Body of pancreas (tissue), 4 donors: ENCODE data around the gene DNAL1. TPM values are rescaled to one million over a fixed set of nuclear protein-coding genes. Genes with fewer than 3 reads are reported as not detected.

ENCODE experiments used
- ATAC-seq: fragments of 150-250 bp; one replicate; pipeline ENCODE4 v1.9.1; 2016
- DNase-seq, 4 donors: peaks; one replicate each; pipeline ENCODE4 v3.0.0-alpha.2; 2019
- H3K27ac ChIP-seq, 4 donors: fragments of 200-600 bp; sonication (generic); 1 replicate in 3 of 4; 2 replicates in 1 of 4; pipeline versions ENCODE4 v1.5.1 to v1.6.1; 2016 to 2019; ENCODE audit warnings: mild to moderate bottlenecking in 1 of 4, mixed read lengths in 1 of 4, moderate library complexity in 1 of 4
- H3K27me3 ChIP-seq, 2 donors: fragments of 200-600 bp; sonication (generic); one replicate each; pipeline ENCODE4 v1.6.0; 2016; ENCODE audit warnings: mild to moderate bottlenecking in 1 of 2
- H3K36me3 ChIP-seq, 2 donors: fragments of 200-600 bp; sonication (generic); replicated peaks in 1 of 2; 2 replicates each; pipeline ENCODE4 v1.5.1; 2016; ENCODE audit warnings: low read depth in 2 of 2; ENCODE audit not compliant: insufficient read depth in 1 of 2
- H3K4me1 ChIP-seq: fragments of 200-600 bp; sonication (generic); one replicate; pipeline ENCODE4 v1.6.0; 2016
- H3K4me3 ChIP-seq, 2 donors: fragments of 200-600 bp; sonication (generic); 1 replicate in 1 of 2; 2 replicates in 1 of 2; pipeline ENCODE4 v1.5.1; 2016 to 2019
- H3K9me3 ChIP-seq, 3 donors: fragments of 200-600 bp; sonication (generic); 1 replicate in 2 of 3; 2 replicates in 1 of 3; pipeline ENCODE4 v1.5.1; 2016
- POLR2A ChIP-seq, 3 donors: fragments of 450-650 bp; IDR thresholded peaks; one replicate each; pipeline ENCODE4 v1.6.1; 2016; ENCODE audit warnings: antibody characterized with exemption in 3 of 3, mild to moderate bottlenecking in 2 of 3
- WGBS, 2 donors: methylation state at CpG; one replicate each; pipeline ENCODE4 v1.1.5; 2017; 5-methylcytosine and 5-hydroxymethylcytosine counted together
- intact Hi-C: fragments of 100-400 bp; cut with DNase I; formaldehyde crosslinking; loops from one replicate; pipeline ENCODE4 v1.15.1; 2023
- total RNA-seq, 2 donors: library from RNA; depleted of rRNA; stranded (reverse); fragments of >200 nt; gene quantifications; one replicate each; pipeline ENCODE4 v1.1.0, GENCODE V29; 2016
- TF ChIP-seq, protein P1 (sequence below), 7 experiments: fragments of 450-650 bp in 4 of 7; fragments of 200-600 bp in 3 of 7; sonication (generic) in 3 of 7; IDR thresholded peaks; one replicate each; pipeline ENCODE4 v1.5.1; 2016 to 2019; ENCODE audit warnings: antibody characterized with exemption in 7 of 7

Gene DNAL1
- total RNA-seq, 2 donors from 2014 or later = 2.6 to 7.3 TPM

DNA sequence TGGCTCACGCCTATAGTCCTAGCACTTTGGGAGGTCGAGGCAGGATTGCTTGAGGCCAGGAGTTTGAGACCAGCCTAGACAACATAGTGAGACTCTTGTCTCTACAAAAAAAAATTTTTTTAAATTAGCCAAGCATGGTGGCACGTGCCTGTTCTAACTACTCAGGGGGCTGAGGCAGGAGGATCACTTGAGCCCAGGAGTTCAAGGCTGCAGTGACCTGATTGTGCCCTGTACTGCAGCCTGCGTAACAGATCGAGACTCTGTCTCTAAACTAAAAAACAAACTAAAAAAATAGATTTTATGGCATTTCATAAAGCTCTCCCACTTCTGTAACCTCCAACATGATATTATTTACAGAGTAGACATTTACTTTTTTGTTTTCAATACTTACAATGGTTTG, 39.8 kb downstream of the DNAL1 start:
- H3K27ac ChIP-seq = no peak overlapping the region
- DNase-seq (no peak), ATAC-seq (no peak)
- WGBS, 2 donors = 88 to 90% methylated on average over 5 of the region's 5 CpGs
- intact Hi-C loops = no loop called here
- no peaks in the 10 kb centered on the region for H3K27me3 ChIP-seq
- H3K4me1 ChIP-seq = no peaks in the 10 kb centered on the region
- no peak for TF ChIP-seq POLR2A (IDR thresholded peaks at IDR 0.05)
- TF ChIP-seq, protein P1, sequence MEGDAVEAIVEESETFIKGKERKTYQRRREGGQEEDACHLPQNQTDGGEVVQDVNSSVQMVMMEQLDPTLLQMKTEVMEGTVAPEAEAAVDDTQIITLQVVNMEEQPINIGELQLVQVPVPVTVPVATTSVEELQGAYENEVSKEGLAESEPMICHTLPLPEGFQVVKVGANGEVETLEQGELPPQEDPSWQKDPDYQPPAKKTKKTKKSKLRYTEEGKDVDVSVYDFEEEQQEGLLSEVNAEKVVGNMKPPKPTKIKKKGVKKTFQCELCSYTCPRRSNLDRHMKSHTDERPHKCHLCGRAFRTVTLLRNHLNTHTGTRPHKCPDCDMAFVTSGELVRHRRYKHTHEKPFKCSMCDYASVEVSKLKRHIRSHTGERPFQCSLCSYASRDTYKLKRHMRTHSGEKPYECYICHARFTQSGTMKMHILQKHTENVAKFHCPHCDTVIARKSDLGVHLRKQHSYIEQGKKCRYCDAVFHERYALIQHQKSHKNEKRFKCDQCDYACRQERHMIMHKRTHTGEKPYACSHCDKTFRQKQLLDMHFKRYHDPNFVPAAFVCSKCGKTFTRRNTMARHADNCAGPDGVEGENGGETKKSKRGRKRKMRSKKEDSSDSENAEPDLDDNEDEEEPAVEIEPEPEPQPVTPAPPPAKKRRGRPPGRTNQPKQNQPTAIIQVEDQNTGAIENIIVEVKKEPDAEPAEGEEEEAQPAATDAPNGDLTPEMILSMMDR (IDR thresholded peaks at IDR 0.05) = no peak
- H3K36me3 ChIP-seq = no peaks in the 10 kb centered on the region
- no peak overlapping the region for H3K4me3 ChIP-seq
- H3K9me3 ChIP-seq = no peaks in the 10 kb centered on the region

DNA sequence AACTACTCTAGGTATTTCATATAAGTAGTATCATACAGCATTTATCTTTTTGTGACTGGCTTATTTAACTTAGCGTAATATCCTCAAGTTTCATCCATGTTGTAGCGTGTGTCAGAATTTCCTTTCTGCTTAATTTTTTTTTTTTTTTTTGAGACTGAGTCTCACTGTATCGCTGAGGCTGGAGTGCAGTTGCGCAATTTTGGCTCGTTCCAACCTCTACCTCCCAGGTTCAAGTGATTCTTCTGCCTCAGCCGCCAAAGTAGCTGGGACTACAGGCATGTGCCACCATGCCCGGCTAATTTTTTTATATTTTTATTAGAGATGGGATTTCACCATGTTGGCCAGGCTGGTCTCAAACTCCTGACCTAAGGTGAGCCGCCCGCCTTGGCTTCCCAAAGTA, 40.5 kb downstream of the DNAL1 start:
- Histone ChIP-seq H3K4me3 (no peak overlapping the region), H3K27ac (no peak overlapping the region), H3K9me3 (no peaks in the 10 kb centered on the region), H3K27me3 (no peaks in the 10 kb centered on the region), H3K36me3 (no peaks in the 10 kb centered on the region), H3K4me1 (no peaks in the 10 kb centered on the region)
- no peak for DNase-seq
- no peak for TF ChIP-seq POLR2A (IDR thresholded peaks at IDR 0.05)
- TF ChIP-seq, protein P1 (IDR thresholded peaks at IDR 0.05) = no peak
- ATAC-seq = no peak
- 88 to 91% methylated on average over 9 of the region's 9 CpGs for WGBS, 2 donors
- intact Hi-C loops = no loop called here

DNA sequence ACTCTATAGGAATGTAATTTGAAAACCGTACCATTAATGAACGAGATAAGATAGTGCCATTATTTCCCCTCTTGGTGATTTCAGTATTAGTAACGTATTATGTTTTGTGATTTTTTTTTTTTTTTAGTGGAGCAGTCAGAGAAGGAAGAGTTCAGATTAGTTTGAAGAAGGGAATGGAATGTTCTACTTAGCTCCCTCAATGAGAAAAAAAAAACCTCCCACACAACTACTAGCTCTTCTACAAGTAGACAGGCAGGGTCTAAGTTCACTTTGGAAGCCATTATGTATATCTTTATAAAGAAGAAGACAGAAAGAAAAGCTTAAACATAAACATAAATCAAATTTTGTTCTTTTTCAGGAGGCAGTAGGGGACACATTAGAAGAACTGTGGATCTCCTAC, 42.1 kb downstream of the DNAL1 start:
- no peak overlapping the region for H3K27ac ChIP-seq

DNA sequence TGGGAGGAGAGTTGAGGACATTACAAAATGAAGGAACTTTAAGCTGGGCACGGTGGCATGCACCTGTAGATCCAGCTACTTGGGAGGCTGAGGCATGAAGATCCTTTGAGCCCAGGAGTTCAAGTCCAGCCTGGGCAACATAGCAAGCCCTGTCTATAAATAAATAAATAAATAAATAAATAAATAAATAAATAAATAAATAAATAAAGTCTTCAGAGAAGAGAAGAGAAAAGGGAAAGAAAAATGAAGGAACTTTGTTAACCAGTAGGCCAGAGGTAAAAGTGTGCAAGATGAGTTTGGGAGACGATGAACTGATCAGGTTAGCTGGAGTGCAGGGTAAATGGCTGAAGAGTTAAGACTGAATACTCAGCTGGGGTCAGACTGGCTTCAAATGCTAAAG, 49.3 kb downstream of the DNAL1 start:
- H3K27me3 ChIP-seq = no peaks in the 10 kb centered on the region
- 94 to 96% methylated on average over 2 of the region's 2 CpGs for WGBS, 2 donors
- DNase-seq (no peak), ATAC-seq (no peak)
- TF ChIP-seq POLR2A (IDR thresholded peaks at IDR 0.05) = no peak
- intact Hi-C loops = no loop called here
- no peaks in the 10 kb centered on the region for H3K9me3 ChIP-seq
- H3K4me3 ChIP-seq = no peak overlapping the region
- no peak overlapping the region for H3K27ac ChIP-seq
- peaks cover 0 to 6% of the 10 kb centered on the region in 2 donors for H3K36me3 ChIP-seq
- no peaks in the 10 kb centered on the region for H3K4me1 ChIP-seq

More for the DNA sequence above, 42.1 kb downstream of the DNAL1 start:
- Histone ChIP-seq H3K36me3 (peaks cover 0 to 6% of the 10 kb centered on the region in 2 donors), H3K4me1 (no peaks in the 10 kb centered on the region), H3K27me3 (no peaks in the 10 kb centered on the region), H3K9me3 (no peaks in the 10 kb centered on the region), H3K4me3 (no peak overlapping the region)
- no peak for DNase-seq
- intact Hi-C loops = no loop called here
- no peak for ATAC-seq
- TF ChIP-seq, protein P1 (IDR thresholded peaks at IDR 0.05) = no peak
- no peak for TF ChIP-seq POLR2A (IDR thresholded peaks at IDR 0.05)
- 81 to 94% methylated on average over 3 of the region's 3 CpGs for whole genome bisulfite sequencing, 2 donors

DNA sequence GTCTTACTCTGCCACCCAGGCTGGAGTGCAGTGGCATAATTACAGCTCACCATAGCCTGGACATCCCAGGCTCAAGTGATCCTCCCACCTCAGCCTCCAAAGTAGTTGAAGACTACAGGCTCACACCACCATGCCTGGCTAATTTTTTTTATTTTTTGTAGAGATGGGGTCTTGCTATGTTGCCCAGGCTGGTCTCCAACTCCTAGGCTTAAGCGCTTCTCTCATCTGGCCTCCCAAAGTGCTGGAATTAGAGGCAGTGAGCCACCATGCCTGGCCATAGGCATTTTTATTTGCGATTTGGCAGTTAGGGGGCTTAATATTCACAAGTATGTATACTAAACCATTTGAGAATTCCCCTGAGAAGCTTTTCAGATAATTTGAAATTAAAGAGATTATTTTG, 50.3 kb downstream of the DNAL1 start:
- H3K27ac ChIP-seq = no peak overlapping the region
- WGBS, 2 donors = 82 to 83% methylated on average over 2 of the region's 2 CpGs
- no peak for ATAC-seq
- TF ChIP-seq, protein P1 (IDR thresholded peaks at IDR 0.05) = no peak
- TF ChIP-seq POLR2A (IDR thresholded peaks at IDR 0.05) = no peak
- H3K36me3 ChIP-seq = peaks cover 0 to 6% of the 10 kb centered on the region in 2 donors
- no peaks in the 10 kb centered on the region for H3K9me3 ChIP-seq
- intact Hi-C loops = no loop called here
- DNase-seq = no peak
- H3K4me3 ChIP-seq = no peak overlapping the region
- H3K4me1 ChIP-seq = no peaks in the 10 kb centered on the region
- H3K27me3 ChIP-seq = no peaks in the 10 kb centered on the region
